Measurements from ENCODE around the gene TGFA. TPM values are rescaled to one million over a fixed set of nuclear protein-coding genes. Genes with fewer than 3 reads are reported as not detected.

Gene TGFA
- total RNA-seq, 1 donor from 2014 or later = 4.7 TPM

DNA sequence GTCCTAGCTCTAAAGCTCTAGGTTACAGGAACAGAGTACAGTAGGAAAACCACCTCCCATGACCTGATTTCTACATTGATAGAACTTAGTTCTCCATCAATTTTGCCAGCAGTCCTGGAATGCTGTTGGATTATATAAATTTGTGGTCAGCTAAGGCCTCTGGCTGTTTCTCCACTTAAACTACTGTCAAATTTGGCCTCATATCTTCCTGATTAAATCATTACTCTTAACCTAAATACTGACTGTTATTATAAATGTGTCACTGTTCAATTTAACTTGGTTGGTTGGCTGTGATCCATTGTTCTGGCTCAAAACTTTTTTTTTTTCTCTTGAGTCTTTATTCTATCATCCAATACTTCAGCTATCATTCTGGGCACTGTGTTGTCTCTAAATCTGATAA is 71.2 kb downstream of the TGFA start:
- H3K4me3 Mint-ChIP-seq (ENCODE audit: unreplicated experiment) = no peak overlapping the region
- DNase-seq (ENCODE audit: low spot score) = no peak
- H3K27ac Mint-ChIP-seq (ENCODE audit: unreplicated experiment) = no peak overlapping the region
- H3K36me3 Mint-ChIP-seq (ENCODE audit: low read depth, unreplicated experiment) = no peaks in the 10 kb centered on the region
- H3K4me1 Mint-ChIP-seq (ENCODE audit: unreplicated experiment) = peaks cover 14% of the 10 kb centered on the region
- H3K27me3 Mint-ChIP-seq (ENCODE audit: unreplicated experiment) = peaks cover 2% of the 10 kb centered on the region
- no peaks in the 10 kb centered on the region for H3K9me3 Mint-ChIP-seq (ENCODE audit: unreplicated experiment)
- TF ChIP-seq, protein P1, sequence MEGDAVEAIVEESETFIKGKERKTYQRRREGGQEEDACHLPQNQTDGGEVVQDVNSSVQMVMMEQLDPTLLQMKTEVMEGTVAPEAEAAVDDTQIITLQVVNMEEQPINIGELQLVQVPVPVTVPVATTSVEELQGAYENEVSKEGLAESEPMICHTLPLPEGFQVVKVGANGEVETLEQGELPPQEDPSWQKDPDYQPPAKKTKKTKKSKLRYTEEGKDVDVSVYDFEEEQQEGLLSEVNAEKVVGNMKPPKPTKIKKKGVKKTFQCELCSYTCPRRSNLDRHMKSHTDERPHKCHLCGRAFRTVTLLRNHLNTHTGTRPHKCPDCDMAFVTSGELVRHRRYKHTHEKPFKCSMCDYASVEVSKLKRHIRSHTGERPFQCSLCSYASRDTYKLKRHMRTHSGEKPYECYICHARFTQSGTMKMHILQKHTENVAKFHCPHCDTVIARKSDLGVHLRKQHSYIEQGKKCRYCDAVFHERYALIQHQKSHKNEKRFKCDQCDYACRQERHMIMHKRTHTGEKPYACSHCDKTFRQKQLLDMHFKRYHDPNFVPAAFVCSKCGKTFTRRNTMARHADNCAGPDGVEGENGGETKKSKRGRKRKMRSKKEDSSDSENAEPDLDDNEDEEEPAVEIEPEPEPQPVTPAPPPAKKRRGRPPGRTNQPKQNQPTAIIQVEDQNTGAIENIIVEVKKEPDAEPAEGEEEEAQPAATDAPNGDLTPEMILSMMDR (IDR thresholded peaks at IDR 0.05; ENCODE audit: unreplicated experiment) = no peak

DNA sequence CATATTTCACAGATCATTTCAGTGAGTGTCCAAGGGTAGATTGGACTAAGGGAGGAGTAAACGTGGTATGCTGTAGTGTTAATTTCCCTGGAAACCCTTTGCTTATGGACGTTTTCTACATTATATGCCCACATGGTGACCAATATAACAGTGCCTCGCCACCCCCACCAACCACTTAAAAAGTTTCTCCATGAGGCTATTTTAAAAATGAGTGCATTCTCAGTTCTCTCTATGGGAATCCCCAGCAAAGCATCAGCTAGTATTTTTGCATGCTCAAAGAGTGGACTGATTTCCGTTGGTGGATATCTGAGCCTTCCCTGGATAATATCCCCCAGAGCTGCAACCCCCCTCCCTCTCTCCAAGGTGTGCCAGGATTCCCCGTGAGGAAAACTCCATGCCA is 73.2 kb downstream of the TGFA start:
- no peak for DNase-seq (ENCODE audit: low spot score)
- Mint-ChIP-seq H3K4me3 (ENCODE audit: unreplicated experiment) (no peak overlapping the region), H3K4me1 (ENCODE audit: unreplicated experiment) (peaks cover 23% of the 10 kb centered on the region)

DNA sequence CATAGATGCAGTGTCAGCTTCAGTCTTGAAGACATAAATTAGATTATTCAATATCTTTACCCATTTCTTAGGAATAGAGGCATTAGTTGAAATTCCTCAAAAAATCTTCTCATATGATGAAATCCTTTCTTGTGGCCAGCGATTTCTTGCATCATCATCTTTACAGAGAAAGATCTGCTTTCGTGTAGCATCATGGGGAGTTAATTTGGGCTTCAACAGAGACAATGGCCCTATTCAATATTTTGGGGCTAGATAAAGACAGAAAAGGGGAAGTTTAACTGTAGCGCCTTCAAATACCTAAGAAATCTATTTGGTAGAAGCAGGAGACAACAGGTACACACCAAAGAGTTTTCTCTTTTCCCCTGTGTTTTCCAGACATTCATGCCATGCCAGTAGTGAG is 73.8 kb downstream of the TGFA start:
- H3K27me3 Mint-ChIP-seq (ENCODE audit: unreplicated experiment) = no peaks in the 10 kb centered on the region
- no peaks in the 10 kb centered on the region for H3K36me3 Mint-ChIP-seq (ENCODE audit: low read depth, unreplicated experiment)
- TF ChIP-seq, protein P1 (IDR thresholded peaks at IDR 0.05; ENCODE audit: unreplicated experiment) = no peak
- DNase-seq (ENCODE audit: low spot score) = no peak
- H3K27ac Mint-ChIP-seq (ENCODE audit: unreplicated experiment) = no peak overlapping the region
- no peaks in the 10 kb centered on the region for H3K9me3 Mint-ChIP-seq (ENCODE audit: unreplicated experiment)
- peaks cover 28% of the 10 kb centered on the region for H3K4me1 Mint-ChIP-seq (ENCODE audit: unreplicated experiment)
- H3K4me3 Mint-ChIP-seq (ENCODE audit: unreplicated experiment) = no peak overlapping the region

More for the DNA sequence above, 73.2 kb downstream of the TGFA start:
- no peak overlapping the region for H3K27ac Mint-ChIP-seq (ENCODE audit: unreplicated experiment)
- no peaks in the 10 kb centered on the region for H3K9me3 Mint-ChIP-seq (ENCODE audit: unreplicated experiment)
- TF ChIP-seq, protein P1 (IDR thresholded peaks at IDR 0.05; ENCODE audit: unreplicated experiment) = no peak
- H3K36me3 Mint-ChIP-seq (ENCODE audit: low read depth, unreplicated experiment) = no peaks in the 10 kb centered on the region
- no peaks in the 10 kb centered on the region for H3K27me3 Mint-ChIP-seq (ENCODE audit: unreplicated experiment)

DNA sequence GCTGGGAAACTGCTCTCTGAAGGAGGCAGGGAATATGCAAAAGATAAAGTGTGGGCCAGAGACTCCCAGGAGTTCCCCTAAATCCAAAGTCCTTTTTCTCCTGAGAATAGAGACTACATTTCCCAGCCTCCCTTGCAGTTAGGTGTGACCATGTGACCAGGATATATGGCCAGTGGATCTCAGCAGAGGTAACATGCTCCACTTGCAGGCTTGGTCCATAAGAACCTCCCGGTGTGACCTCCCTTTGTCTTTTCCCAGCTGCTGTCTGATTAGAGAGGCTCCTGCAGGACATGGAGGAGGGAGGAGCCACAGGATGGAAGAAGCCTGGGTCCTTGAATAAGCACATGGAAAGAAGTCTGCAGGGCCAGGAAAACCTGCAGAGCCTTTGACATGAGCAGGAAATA is 76.2 kb downstream of the TGFA start:
- Mint-ChIP-seq H3K27me3 (ENCODE audit: unreplicated experiment) (no peaks in the 10 kb centered on the region), H3K36me3 (ENCODE audit: low read depth, unreplicated experiment) (no peaks in the 10 kb centered on the region), H3K9me3 (ENCODE audit: unreplicated experiment) (no peaks in the 10 kb centered on the region), H3K4me1 (ENCODE audit: unreplicated experiment) (peaks cover 52% of the 10 kb centered on the region), H3K27ac (ENCODE audit: unreplicated experiment) (no peak overlapping the region), H3K4me3 (ENCODE audit: unreplicated experiment) (no peak overlapping the region)
- no peak for DNase-seq (ENCODE audit: low spot score)
- TF ChIP-seq, protein P1 (IDR thresholded peaks at IDR 0.05; ENCODE audit: unreplicated experiment) = no peak

DNA sequence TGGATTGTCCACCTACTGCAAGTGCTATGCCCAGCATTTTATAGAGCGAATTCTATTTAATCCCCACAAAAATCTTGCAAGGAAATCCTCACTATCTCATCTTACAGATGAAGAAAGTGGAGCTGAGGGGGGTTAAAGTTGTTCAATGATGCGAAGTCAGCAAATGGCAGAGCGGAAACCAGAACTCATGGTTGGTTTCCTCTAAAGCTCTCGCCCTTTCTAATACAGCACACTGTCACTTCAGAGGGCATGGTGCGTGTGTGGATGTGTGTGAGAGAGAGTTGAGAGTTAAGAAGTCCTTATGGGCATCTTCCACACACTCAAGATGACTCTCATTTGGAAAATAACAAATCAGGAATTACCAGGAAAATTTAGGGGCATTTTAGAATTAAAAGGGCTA is 78.4 kb downstream of the TGFA start:
- Mint-ChIP-seq H3K9me3 (ENCODE audit: unreplicated experiment) (no peaks in the 10 kb centered on the region), H3K27ac (ENCODE audit: unreplicated experiment) (no peak overlapping the region), H3K4me1 (ENCODE audit: unreplicated experiment) (peaks cover 70% of the 10 kb centered on the region), H3K36me3 (ENCODE audit: low read depth, unreplicated experiment) (no peaks in the 10 kb centered on the region), H3K4me3 (ENCODE audit: unreplicated experiment) (no peak overlapping the region), H3K27me3 (ENCODE audit: unreplicated experiment) (no peaks in the 10 kb centered on the region)
- DNase-seq (ENCODE audit: low spot score) = no peak
- TF ChIP-seq, protein P1 (IDR thresholded peaks at IDR 0.05; ENCODE audit: unreplicated experiment) = no peak

Measured in endothelial cell (in vitro differentiated cells).